HL-60 (cell line): Measurements from ENCODE around the gene NQO2.

Source experiments
- DNase-seq, 2 experiments: peaks; one replicate each; pipeline ENCODE4 v3.0.0-alpha.2; 2010 to 2020; ENCODE audit warnings: low read depth in 1 of 2, low spot score in 1 of 2
- H3K27ac ChIP-seq: fragments of 250-450 bp; sonication (Bioruptor Pico); replicated peaks from 2 replicates; pipeline ENCODE4 v1.5.1; 2020; ENCODE audit warnings: mild to moderate bottlenecking, moderate library complexity
- H3K27me3 ChIP-seq: fragments of 250-450 bp; sonication (Bioruptor Pico); 2 replicates; pipeline ENCODE4 v1.5.1; 2021; ENCODE audit warnings: mild to moderate bottlenecking, moderate library complexity; ENCODE audit not compliant: insufficient read depth, poor library complexity, severe bottlenecking
- H3K4me3 ChIP-seq: replicated peaks from 2 replicates; pipeline ENCODE4 v1.5.1; 2011; ENCODE audit warnings: mild to moderate bottlenecking, control low read depth, low read length; ENCODE audit not compliant: insufficient read depth
- GABPA ChIP-seq: IDR thresholded peaks from 2 replicates; pipeline ENCODE4 v1.6.1; 2012; ENCODE audit warnings: low read depth
- POLR2AphosphoS5 ChIP-seq: IDR thresholded peaks from 2 replicates; pipeline ENCODE4 v1.6.1; 2012; ENCODE audit warnings: low read depth
- SPI1 ChIP-seq: IDR thresholded peaks from 2 replicates; pipeline ENCODE4 v1.6.1; 2012; ENCODE audit warnings: low read depth, mild to moderate bottlenecking, borderline replicate concordance
- TF ChIP-seq, protein P1 (sequence below): IDR thresholded peaks from 2 replicates; pipeline ENCODE4 v1.6.1; 2012; ENCODE audit warnings: low read depth; ENCODE audit not compliant: insufficient replicate concordance
- TF ChIP-seq, protein P2 (sequence below): IDR thresholded peaks from one replicate; pipeline ENCODE4 v1.5.1; 2011; ENCODE audit warnings: low read length, control low read depth, inconsistent platforms; ENCODE audit not compliant: insufficient read depth

NQO2 gene

DNA sequence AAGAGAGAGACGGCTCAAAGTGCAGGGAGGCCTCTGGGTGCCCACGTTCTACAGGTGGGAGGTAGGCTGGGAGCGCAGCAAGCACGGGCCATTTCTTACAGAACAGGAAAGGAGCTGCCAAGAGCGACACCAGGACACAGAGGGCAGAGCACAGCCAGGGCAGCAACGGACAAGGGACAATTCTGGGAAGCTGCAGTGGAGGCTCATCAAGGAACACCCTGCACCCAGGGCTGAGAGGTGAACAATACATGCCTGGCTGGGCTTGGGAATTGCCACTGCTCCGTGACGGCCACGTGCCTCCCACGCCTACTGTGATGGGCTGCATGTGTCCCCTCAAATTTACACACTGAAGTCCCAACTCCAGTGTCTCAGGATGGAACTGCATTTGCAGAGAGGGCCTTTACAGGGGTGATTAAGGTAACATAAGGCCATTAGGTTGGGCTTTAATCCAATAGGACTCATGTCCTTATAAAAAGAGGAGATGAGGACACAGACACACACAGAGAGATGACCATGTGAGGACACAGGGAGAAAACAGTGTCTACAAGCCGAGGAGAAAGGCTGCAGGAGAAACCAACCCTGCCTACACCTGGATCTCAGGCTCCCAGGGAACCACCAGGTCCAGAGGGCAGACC, 41.9 kb upstream of the NQO2 start:
- Histone ChIP-seq H3K27me3 (no peaks in the 10 kb centered on the region), H3K27ac (no peak overlapping the region), H3K4me3 (no peak overlapping the region)
- no peak for DNase-seq
- TF ChIP-seq SPI1 (no peak), POLR2AphosphoS5 (no peak), GABPA (no peak)
- TF ChIP-seq, protein P1, sequence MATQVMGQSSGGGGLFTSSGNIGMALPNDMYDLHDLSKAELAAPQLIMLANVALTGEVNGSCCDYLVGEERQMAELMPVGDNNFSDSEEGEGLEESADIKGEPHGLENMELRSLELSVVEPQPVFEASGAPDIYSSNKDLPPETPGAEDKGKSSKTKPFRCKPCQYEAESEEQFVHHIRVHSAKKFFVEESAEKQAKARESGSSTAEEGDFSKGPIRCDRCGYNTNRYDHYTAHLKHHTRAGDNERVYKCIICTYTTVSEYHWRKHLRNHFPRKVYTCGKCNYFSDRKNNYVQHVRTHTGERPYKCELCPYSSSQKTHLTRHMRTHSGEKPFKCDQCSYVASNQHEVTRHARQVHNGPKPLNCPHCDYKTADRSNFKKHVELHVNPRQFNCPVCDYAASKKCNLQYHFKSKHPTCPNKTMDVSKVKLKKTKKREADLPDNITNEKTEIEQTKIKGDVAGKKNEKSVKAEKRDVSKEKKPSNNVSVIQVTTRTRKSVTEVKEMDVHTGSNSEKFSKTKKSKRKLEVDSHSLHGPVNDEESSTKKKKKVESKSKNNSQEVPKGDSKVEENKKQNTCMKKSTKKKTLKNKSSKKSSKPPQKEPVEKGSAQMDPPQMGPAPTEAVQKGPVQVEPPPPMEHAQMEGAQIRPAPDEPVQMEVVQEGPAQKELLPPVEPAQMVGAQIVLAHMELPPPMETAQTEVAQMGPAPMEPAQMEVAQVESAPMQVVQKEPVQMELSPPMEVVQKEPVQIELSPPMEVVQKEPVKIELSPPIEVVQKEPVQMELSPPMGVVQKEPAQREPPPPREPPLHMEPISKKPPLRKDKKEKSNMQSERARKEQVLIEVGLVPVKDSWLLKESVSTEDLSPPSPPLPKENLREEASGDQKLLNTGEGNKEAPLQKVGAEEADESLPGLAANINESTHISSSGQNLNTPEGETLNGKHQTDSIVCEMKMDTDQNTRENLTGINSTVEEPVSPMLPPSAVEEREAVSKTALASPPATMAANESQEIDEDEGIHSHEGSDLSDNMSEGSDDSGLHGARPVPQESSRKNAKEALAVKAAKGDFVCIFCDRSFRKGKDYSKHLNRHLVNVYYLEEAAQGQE, result no peak
- TF ChIP-seq, protein P2, sequence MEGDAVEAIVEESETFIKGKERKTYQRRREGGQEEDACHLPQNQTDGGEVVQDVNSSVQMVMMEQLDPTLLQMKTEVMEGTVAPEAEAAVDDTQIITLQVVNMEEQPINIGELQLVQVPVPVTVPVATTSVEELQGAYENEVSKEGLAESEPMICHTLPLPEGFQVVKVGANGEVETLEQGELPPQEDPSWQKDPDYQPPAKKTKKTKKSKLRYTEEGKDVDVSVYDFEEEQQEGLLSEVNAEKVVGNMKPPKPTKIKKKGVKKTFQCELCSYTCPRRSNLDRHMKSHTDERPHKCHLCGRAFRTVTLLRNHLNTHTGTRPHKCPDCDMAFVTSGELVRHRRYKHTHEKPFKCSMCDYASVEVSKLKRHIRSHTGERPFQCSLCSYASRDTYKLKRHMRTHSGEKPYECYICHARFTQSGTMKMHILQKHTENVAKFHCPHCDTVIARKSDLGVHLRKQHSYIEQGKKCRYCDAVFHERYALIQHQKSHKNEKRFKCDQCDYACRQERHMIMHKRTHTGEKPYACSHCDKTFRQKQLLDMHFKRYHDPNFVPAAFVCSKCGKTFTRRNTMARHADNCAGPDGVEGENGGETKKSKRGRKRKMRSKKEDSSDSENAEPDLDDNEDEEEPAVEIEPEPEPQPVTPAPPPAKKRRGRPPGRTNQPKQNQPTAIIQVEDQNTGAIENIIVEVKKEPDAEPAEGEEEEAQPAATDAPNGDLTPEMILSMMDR, result no peak

- H3K4me3 ChIP-seq, result no peak overlapping the region
- TF ChIP-seq POLR2AphosphoS5, result no peak
- TF ChIP-seq, protein P1, result no peak
- TF ChIP-seq GABPA, result no peak
- TF ChIP-seq SPI1, result no peak
- TF ChIP-seq, protein P2, result no peak
- no peak overlapping the region for H3K27ac ChIP-seq
- no peak for DNase-seq
- H3K27me3 ChIP-seq, result no peaks in the 10 kb centered on the region
Measured at GRCh38 chr6:2958331-2958711, 41.4 kb upstream of the NQO2 start.

DNA sequence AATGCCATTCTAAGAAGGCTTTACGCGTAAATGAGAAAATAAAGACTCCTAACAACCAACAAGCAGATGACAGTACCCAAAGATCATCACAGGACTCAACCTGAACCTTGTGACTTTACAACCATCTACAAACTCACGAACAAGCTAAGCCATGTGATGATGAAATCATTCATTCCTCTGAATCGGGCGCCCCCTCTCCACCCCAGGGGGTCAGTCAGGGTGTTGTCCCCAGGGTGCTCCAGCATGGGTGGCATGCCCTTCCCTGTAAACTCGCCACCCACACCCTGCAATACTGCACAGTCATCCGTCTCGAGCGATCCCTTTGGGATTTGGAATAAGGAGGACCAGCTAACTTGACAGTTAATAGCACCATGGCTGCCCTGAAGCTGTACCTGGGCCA, 40.9 kb upstream of the NQO2 start:
- Histone ChIP-seq H3K27ac (no peak overlapping the region), H3K4me3 (no peak overlapping the region), H3K27me3 (no peaks in the 10 kb centered on the region)
- no peak for DNase-seq
- TF ChIP-seq GABPA, result no peak
- TF ChIP-seq, protein P2, result no peak
- TF ChIP-seq POLR2AphosphoS5, result no peak
- TF ChIP-seq, protein P1, result no peak
- no peak for TF ChIP-seq SPI1
